HAP-1 (cell line): ENCODE results near the gene MYDGF.

Experiments used
- DNase-seq, 2 experiments: peaks; one replicate each; pipeline ENCODE4 v3.0.0-alpha.2; 2016 to 2020; ENCODE audit warnings: low spot score in 2 of 2
- H3K27me3 ChIP-seq: fragments of 250-450 bp; sonication (Bioruptor Pico); 2 replicates; pipeline ENCODE4 v1.5.1; 2020; ENCODE audit warnings: low read depth, mild to moderate bottlenecking, moderate library complexity
- H3K36me3 ChIP-seq: fragments of 250-450 bp; sonication (Bioruptor Pico); replicated peaks from 2 replicates; pipeline ENCODE4 v1.5.1; 2020; ENCODE audit warnings: mild to moderate bottlenecking
- H3K4me1 ChIP-seq: fragments of 250-450 bp; sonication (Bioruptor Pico); 2 replicates; pipeline ENCODE4 v1.5.1; 2020; ENCODE audit warnings: mild to moderate bottlenecking
- H3K4me3 ChIP-seq: fragments of 250-450 bp; sonication (Bioruptor Pico); 2 replicates; pipeline ENCODE4 v1.5.1; 2020; ENCODE audit warnings: mild to moderate bottlenecking, moderate library complexity
- H3K9me3 ChIP-seq: fragments of 250-450 bp; sonication (Bioruptor Pico); 2 replicates; pipeline ENCODE4 v1.5.1; 2020; ENCODE audit warnings: mild to moderate bottlenecking, moderate library complexity
- in situ Hi-C: fragments of 300-500 bp; cut with MboI; formaldehyde crosslinking; loops from 3 replicates; pipeline ENCODE4 v1.14.3; 2020; ENCODE audit warnings: low sequenced_read_pairs, inconsistent platforms, mixed read lengths

Gene MYDGF

DNA sequence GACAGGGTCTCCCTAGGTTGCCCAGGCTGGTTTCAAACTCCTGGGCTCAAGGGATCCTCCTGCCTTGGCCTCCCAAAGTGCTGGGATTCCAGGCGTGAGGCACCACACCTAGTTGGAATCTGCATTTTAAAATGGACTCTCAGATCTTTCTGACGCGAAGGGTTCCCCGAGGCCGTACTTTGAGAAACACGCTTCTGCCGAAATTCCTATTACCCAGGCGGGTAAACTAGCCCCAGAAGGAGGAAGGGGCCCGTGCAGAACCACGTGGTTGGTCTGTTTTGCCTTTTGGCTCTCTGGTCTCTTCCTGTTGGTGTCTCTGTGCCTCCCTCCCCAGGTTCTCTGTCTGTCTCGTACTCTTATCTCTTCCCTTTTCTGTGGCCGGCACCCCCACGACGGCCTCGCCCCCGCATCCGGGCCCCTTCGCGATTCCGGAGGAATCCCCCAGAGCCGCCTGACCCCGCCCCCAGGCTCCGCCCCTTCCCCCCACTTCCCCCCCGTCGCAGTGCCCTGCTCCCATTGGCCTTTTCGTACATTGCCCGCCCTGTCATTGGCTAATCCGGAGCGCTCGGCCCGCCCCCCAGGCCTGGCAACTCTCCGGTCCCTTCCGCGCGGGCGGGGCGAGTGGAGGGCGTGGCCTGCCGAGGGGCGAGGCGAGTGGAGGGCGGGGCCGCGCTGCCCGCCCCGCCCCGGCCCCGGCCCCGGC is 31.2 kb downstream of the MYDGF start, which contains the start of gene TNFAIP8L1:
TSS of gene TNFAIP8L1 (plus strand) at position 689 of the 703 bp plus-strand sequence. CDS start 12,354 bp downstream, outside the sequence.
- Histone ChIP-seq H3K36me3 (no peaks in the 10 kb centered on the region), H3K27me3 (no peaks in the 10 kb centered on the region), H3K4me3 (peak within 1 kb of the TSS; percentile 71), H3K4me1 (peaks cover 6% of the 10 kb centered on the region), H3K9me3 (no peaks in the 10 kb centered on the region)
- DNase-seq: peak; percentile 90 to 99
- in situ Hi-C loops: loop anchor here (5.0 kb wide), 1 partner anchor 62 kb away; no protein-coding TSS in a partner anchor

DNA sequence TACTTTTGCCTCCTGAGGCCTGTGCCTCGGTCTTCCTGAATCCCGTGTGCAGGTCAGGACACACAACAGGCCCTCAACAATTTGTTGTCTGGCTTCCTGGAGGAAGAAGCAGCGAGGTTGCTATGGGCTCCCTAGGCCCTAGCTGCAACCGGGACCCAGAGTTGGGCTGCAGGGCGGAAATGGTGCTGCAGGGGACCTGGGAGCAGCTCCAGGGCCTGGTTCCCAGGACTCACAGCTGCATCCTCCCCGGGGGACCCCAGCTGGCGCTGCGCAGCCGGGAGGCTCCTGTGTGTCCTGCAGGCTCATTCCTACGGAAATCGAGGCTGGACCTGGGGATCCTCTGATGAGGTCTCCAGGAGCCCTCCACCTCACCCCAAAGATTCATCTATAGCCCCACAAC is 31.8 kb downstream of the MYDGF start:
- H3K4me3 ChIP-seq: no peak overlapping the region
- no peaks in the 10 kb centered on the region for H3K9me3 ChIP-seq
- DNase-seq: no peak
- H3K36me3 ChIP-seq: no peaks in the 10 kb centered on the region
- H3K27me3 ChIP-seq: no peaks in the 10 kb centered on the region
- in situ Hi-C loops: loop anchor here (5.0 kb wide), 1 partner anchor 61 kb away; no protein-coding TSS in a partner anchor
- H3K4me1 ChIP-seq: peaks cover 6% of the 10 kb centered on the region

- peaks cover 6% of the 10 kb centered on the region for H3K4me1 ChIP-seq
- H3K36me3 ChIP-seq: no peaks in the 10 kb centered on the region
- DNase-seq: no peak
- in situ Hi-C loops: loop anchor here (5.0 kb wide), 1 partner anchor 59 kb away; no protein-coding TSS in a partner anchor
- H3K27me3 ChIP-seq: no peaks in the 10 kb centered on the region
- no peaks in the 10 kb centered on the region for H3K9me3 ChIP-seq
- H3K4me3 ChIP-seq: no peak overlapping the region
Observed at GRCh38 chr19:4636761-4637160, 33.4 kb downstream of the MYDGF start.

- H3K36me3 ChIP-seq: no peaks in the 10 kb centered on the region
- peak overlapping the region; percentile 29 for H3K4me3 ChIP-seq
- no peaks in the 10 kb centered on the region for H3K27me3 ChIP-seq
- peak; percentile 63 to 89 for DNase-seq
- peaks cover 6% of the 10 kb centered on the region for H3K4me1 ChIP-seq
- in situ Hi-C loops: loop anchor here (5.0 kb wide), 1 partner anchor 59 kb away; no protein-coding TSS in a partner anchor
- H3K9me3 ChIP-seq: no peaks in the 10 kb centered on the region
Observed at GRCh38 chr19:4636151-4636717, 33.9 kb downstream of the MYDGF start.

DNA sequence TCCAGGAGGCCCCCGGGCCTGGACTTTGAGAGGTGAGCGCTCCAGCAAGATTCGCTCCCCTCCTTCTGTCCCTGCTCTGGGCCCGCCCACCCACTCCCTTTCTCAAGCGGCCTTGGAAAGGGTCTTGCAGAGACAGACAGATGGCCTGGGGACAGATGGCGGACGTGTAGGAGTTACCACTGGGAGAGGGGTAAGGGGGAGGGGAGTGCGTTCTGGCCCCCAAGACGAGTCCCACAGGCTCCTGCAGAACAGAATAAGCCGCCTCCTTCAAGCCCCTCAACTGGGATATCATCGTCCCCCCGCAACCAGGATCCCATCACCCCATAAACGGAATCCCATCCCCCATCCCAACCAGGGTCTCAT is 34.4 kb downstream of the MYDGF start:
- H3K36me3 ChIP-seq: no peaks in the 10 kb centered on the region
- in situ Hi-C loops: loop anchor here (5.0 kb wide), 1 partner anchor 58 kb away; no protein-coding TSS in a partner anchor
- H3K9me3 ChIP-seq: no peaks in the 10 kb centered on the region
- peaks cover 6% of the 10 kb centered on the region for H3K4me1 ChIP-seq
- H3K4me3 ChIP-seq: peak overlapping the region; percentile 29
- no peaks in the 10 kb centered on the region for H3K27me3 ChIP-seq
- peak in 1 of 2 experiments; percentile 35 for DNase-seq

- Histone ChIP-seq H3K4me1 (peaks cover 6% of the 10 kb centered on the region), H3K9me3 (no peaks in the 10 kb centered on the region)
- peak in 1 of 2 experiments; percentile 79 for DNase-seq
Observed at GRCh38 chr19:4633140-4633967, 36.8 kb downstream of the MYDGF start.

GRCh38 chr19:4624733-4625362 is 45.3 kb downstream of the MYDGF start:
- Histone ChIP-seq H3K27me3 (no peaks in the 10 kb centered on the region), H3K4me1 (peaks cover 5% of the 10 kb centered on the region), H3K9me3 (no peaks in the 10 kb centered on the region), H3K36me3 (no peaks in the 10 kb centered on the region), H3K4me3 (no peak overlapping the region)
- in situ Hi-C loops: no loop called here
- peak; percentile 57 to 78 for DNase-seq

More at GRCh38 chr19:4633140-4633967, 36.8 kb downstream of the MYDGF start:
- no peaks in the 10 kb centered on the region for H3K27me3 ChIP-seq
- no peak overlapping the region for H3K4me3 ChIP-seq
- in situ Hi-C loops: no loop called here
- no peaks in the 10 kb centered on the region for H3K36me3 ChIP-seq

DNA sequence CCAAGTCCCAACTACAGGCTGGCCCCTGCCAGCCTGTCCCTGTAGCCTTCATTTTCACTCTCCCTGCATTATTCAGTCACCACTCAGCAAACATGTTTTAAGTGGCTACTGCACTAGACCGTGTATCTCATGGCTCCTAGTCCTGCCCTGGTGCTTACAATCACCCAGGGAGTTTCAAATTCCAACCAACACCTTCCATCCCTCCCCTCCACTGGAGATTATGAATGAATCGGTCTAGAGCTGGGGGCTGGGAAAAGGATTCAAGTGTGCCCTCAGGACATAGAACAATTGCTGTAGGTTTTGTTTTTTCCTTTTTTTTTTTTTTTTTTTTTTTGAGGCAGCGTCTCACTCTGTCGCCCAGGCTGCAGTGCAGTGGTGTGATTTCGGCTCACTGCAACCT is 45.8 kb downstream of the MYDGF start:
- H3K27me3 ChIP-seq: no peaks in the 10 kb centered on the region
- in situ Hi-C loops: no loop called here

GRCh38 chr19:4622695-4623421 is 47.3 kb downstream of the MYDGF start:
- H3K4me1 ChIP-seq: peaks cover 5% of the 10 kb centered on the region
- no peak overlapping the region for H3K4me3 ChIP-seq
- H3K27me3 ChIP-seq: peaks cover 1% of the 10 kb centered on the region; the same call in 1 of the 2 replicates
- in situ Hi-C loops: no loop called here
- H3K9me3 ChIP-seq: no peaks in the 10 kb centered on the region
- H3K36me3 ChIP-seq: no peaks in the 10 kb centered on the region
- no peak for DNase-seq

More for the DNA sequence above, 45.8 kb downstream of the MYDGF start:
- DNase-seq: peak; percentile 57 to 59
- H3K36me3 ChIP-seq: no peaks in the 10 kb centered on the region
- no peaks in the 10 kb centered on the region for H3K9me3 ChIP-seq
- no peak overlapping the region for H3K4me3 ChIP-seq
- H3K4me1 ChIP-seq: peaks cover 5% of the 10 kb centered on the region

DNA sequence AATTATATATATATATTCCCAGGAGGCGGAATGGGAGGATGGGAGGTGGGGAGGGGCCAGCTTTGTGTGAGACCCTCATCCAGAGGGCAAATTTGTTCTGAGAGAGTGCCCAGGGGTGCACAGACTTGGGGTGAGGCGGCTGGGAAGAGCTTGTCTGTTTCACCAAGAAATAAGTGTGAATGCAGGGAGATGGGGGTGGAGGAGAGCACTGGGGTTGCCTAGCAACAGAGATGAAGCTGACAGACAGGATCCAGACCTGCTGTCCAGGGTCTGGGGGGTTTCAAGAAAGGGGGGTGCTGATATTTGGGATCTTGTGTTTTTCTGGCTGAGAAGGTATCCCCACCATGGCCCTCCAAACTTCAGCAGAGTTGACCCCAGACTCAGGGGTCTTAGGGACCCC is 49.5 kb downstream of the MYDGF start:
- no peak for DNase-seq
- H3K27me3 ChIP-seq: peaks cover 6% of the 10 kb centered on the region; the same call in 1 of the 2 replicates
- no peaks in the 10 kb centered on the region for H3K36me3 ChIP-seq
- H3K4me3 ChIP-seq: no peak overlapping the region
- in situ Hi-C loops: no loop called here
- no peaks in the 10 kb centered on the region for H3K9me3 ChIP-seq
- peaks cover 5% of the 10 kb centered on the region for H3K4me1 ChIP-seq

DNA sequence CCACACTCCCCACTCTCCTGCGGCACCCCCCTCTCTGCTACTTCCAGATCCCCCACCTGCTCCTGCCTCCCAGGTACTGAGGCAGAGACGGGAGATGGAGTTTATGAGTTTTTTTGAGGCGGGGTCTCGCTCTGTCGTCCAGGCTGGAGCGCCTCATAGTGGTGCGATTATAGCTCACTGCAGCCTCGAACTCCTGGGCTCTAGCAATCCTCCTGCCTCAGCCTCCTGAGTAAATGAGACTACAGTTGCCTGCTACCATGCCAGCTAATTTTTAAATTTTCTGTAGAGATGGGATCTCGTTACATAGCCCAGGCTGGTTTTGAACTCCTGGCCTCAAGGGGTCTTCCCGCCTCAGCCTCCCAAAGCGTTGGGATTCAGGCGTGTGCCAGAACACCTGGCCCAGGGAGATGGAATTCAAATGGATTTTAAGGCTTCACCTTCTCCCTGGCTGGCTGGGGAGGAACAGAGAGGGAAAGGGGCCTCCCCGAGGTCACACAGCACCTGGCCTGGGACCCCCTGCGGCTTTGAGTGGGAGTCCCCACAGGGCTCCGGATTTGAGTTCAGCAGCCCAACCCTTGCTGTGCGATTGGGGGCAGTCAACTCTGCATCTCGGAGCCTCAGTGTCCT is 50.4 kb downstream of the MYDGF start:
- in situ Hi-C loops: no loop called here
- DNase-seq: no peak
- no peaks in the 10 kb centered on the region for H3K9me3 ChIP-seq
- no peaks in the 10 kb centered on the region for H3K36me3 ChIP-seq
- peaks cover 5% of the 10 kb centered on the region for H3K4me1 ChIP-seq
- H3K27me3 ChIP-seq: peaks cover 6% of the 10 kb centered on the region; the same call in 1 of the 2 replicates
- no peak overlapping the region for H3K4me3 ChIP-seq

GRCh38 chr19:4618019-4618418 is 52.1 kb downstream of the MYDGF start:
- H3K36me3 ChIP-seq: no peaks in the 10 kb centered on the region
- no peak for DNase-seq
- H3K4me3 ChIP-seq: no peak overlapping the region
- in situ Hi-C loops: no loop called here
- H3K9me3 ChIP-seq: no peaks in the 10 kb centered on the region
- H3K27me3 ChIP-seq: peaks cover 6% of the 10 kb centered on the region; the same call in 1 of the 2 replicates
- no peaks in the 10 kb centered on the region for H3K4me1 ChIP-seq
